Psoas muscle (tissue), 8 donors: ENCODE data around the gene SREBF1. TPM values are rescaled to one million over a fixed set of nuclear protein-coding genes. Genes with fewer than 3 reads are reported as not detected.
A peak's percentile ranks its signal among the peaks of the same experiment; 100 is the strongest.

Experiments used
- ATAC-seq, 4 donors: fragments of 200-7000 bp; cut with Tn5 transposase; one replicate each; pipeline ENCODE4 v1.9.1; 2020; ENCODE audit warnings: moderate library complexity in 3 of 4, mild to moderate bottlenecking in 2 of 4
- DNase-seq, 2 donors: peaks; one replicate each; pipeline ENCODE4 v3.0.0-alpha.2; 2020
- H3K27ac ChIP-seq: fragments of 200-600 bp; one replicate; pipeline ENCODE4 v1.8.0; 2022
- H3K27me3 ChIP-seq, 3 donors: fragments of 200-600 bp in 1 of 3; one replicate each; pipeline versions ENCODE4 v1.6.1 to v1.8.0; 2013 to 2022; ENCODE audit warnings: low read length in 2 of 3, mild to moderate bottlenecking in 2 of 3, moderate library complexity in 1 of 3; ENCODE audit not compliant: insufficient read depth in 3 of 3
- H3K36me3 ChIP-seq, 2 donors: fragments of 200-600 bp in 1 of 2; one replicate each; pipeline versions ENCODE4 v1.6.1 to v1.8.0; 2013 to 2022; ENCODE audit warnings: low read depth in 1 of 2, mild to moderate bottlenecking in 1 of 2, moderate library complexity in 1 of 2; ENCODE audit not compliant: insufficient read depth in 1 of 2
- H3K4me1 ChIP-seq: fragments of 200-600 bp; one replicate; pipeline ENCODE4 v1.8.0; 2022
- H3K4me3 ChIP-seq: fragments of 200-600 bp; one replicate; pipeline ENCODE4 v1.8.0; 2022; ENCODE audit warnings: mild to moderate bottlenecking
- H3K9me3 ChIP-seq: fragments of 200-600 bp; one replicate; pipeline ENCODE4 v1.8.0; 2022
- CTCF ChIP-seq: fragments of 200-600 bp; IDR thresholded peaks from one replicate; pipeline ENCODE4 v1.8.0; 2022; ENCODE audit warnings: antibody characterized with exemption
- WGBS, 3 donors: extraction: QIAGEN DNeasy Blood & Tissue Kit; methylation state at CpG; one replicate each; pipeline versions ENCODE4 v1.1.6 to v1.1.7; 2013; 5-methylcytosine and 5-hydroxymethylcytosine counted together
- intact Hi-C, 2 donors: fragments of 100-400 bp; cut with DNase I; formaldehyde crosslinking; loops; one replicate each; pipeline versions ENCODE4 v1.11.0 to v1.14.2; 2022
- polyA plus RNA-seq, 3 donors: library from polyadenylated mRNA; stranded (reverse); fragments of 200-250 nt; gene quantifications; one replicate each; pipeline ENCODE4 v1.2.3, GENCODE V29; 2013
- total RNA-seq, 4 donors: library from RNA; stranded (reverse); fragmentation: NEBNext Ultra II Directional in 2 of 4; extraction: Animal tissue kit (Norgen Biotek cat#: 25700) in 2 of 4; gene quantifications; one replicate each; pipeline versions ENCODE4 v1.2.1 to v1.2.4, GENCODE V29; 2021 to 2023
- donor health status: healthy with polysubstance abuse.
- donor health status: DM: no; HTN: no; CAD: no; lungs with moderate emphysema.
- donor health status: Bipolar disorder and iron deficiency.
- donor health status: healthy.
- donor health status: DM: yes; HTN: yes; CAD: no.
- donor health status: DM: no; HTN: no; CAD: no.
- donor health status: DM: no; HTN: no; CAD: no.
- donor health status: DM: yes; HTN: yes; CAD: no.

Gene SREBF1
- total and polyA plus RNA-seq, 7 donors: 6.2 to 43.0 (median 19.2) TPM

- Histone ChIP-seq H3K36me3 (peaks cover 0 to 15% of the 10 kb centered on the region in 2 donors), H3K4me3 (no peak overlapping the region), H3K27ac (no peak overlapping the region), H3K9me3 (no peaks in the 10 kb centered on the region), H3K27me3 (no peaks in the 10 kb centered on the region), H3K4me1 (peaks cover 46% of the 10 kb centered on the region)
- ATAC-seq (no peak), DNase-seq (no peak)
- intact Hi-C loops: no loop called here
- no peak for TF ChIP-seq CTCF
- WGBS, 3 donors: 82 to 90% (median 85%) methylated on average over 13 of the region's 13 CpGs
These were observed 8.4 kb upstream of the SREBF1 start for GRCh38 chr17:17845046-17845775.

- peaks cover 0 to 15% of the 10 kb centered on the region in 2 donors for H3K36me3 ChIP-seq
- 42 to 69% (median 58%) methylated on average over 6 of the region's 6 CpGs for WGBS, 3 donors
- H3K27ac ChIP-seq: peak overlapping the region; percentile 36
- no peak for TF ChIP-seq CTCF
- intact Hi-C loops: no loop called here
- peaks cover 43% of the 10 kb centered on the region for H3K4me1 ChIP-seq
- no peaks in the 10 kb centered on the region for H3K27me3 ChIP-seq
- DNase-seq: no peak
- ATAC-seq: peak in 1 of 4 donors; percentile 28
- no peak overlapping the region for H3K4me3 ChIP-seq
- H3K9me3 ChIP-seq: no peaks in the 10 kb centered on the region
These were observed 7.7 kb upstream of the SREBF1 start for GRCh38 chr17:17844500-17844899.

GRCh38 chr17:17844079-17844478 is 7.3 kb upstream of the SREBF1 start:
- intact Hi-C loops: no loop called here
- no peak overlapping the region for H3K4me3 ChIP-seq
- WGBS, 3 donors: 46 to 67% (median 65%) methylated on average over 6 to 7 of the region's 7 CpGs
- no peaks in the 10 kb centered on the region for H3K9me3 ChIP-seq
- ATAC-seq: no peak
- H3K36me3 ChIP-seq: peaks cover 0 to 15% of the 10 kb centered on the region in 2 donors
- no peak for DNase-seq
- peak overlapping the region; percentile 36 for H3K27ac ChIP-seq
- TF ChIP-seq CTCF: no peak
- peaks cover 43% of the 10 kb centered on the region for H3K4me1 ChIP-seq
- H3K27me3 ChIP-seq: no peaks in the 10 kb centered on the region

- 72 to 95% (median 78%) methylated on average over 4 of the region's 4 CpGs for WGBS, 3 donors
- no peaks in the 10 kb centered on the region for H3K9me3 ChIP-seq
These were observed 6.3 kb upstream of the SREBF1 start for GRCh38 chr17:17843096-17843495.

More at GRCh38 chr17:17843096-17843495, 6.3 kb upstream of the SREBF1 start:
- no peak for DNase-seq
- peaks cover 0 to 15% of the 10 kb centered on the region in 2 donors for H3K36me3 ChIP-seq
- no peak overlapping the region for H3K27ac ChIP-seq
- no peak for ATAC-seq
- H3K4me1 ChIP-seq: peaks cover 43% of the 10 kb centered on the region
- H3K27me3 ChIP-seq: no peaks in the 10 kb centered on the region
- no peak for TF ChIP-seq CTCF
- intact Hi-C loops: no loop called here
- H3K4me3 ChIP-seq: no peak overlapping the region
